ENCODE results near the gene REXO4.
"Not testable (repeated sequence)": the region's sequence is repeated elsewhere in the genome, so short reads cannot be mapped to it uniquely, and the experiment has no call there.

The REXO4 gene

GRCh38 chr9:133451865-133452264, 34.1 kb upstream of the REXO4 start:
- not testable (repeated sequence) for DNase-seq (ENCODE audit: low read depth, low spot score)

- no peak for DNase-seq (ENCODE audit: low read depth, low spot score)
These were observed 31.9 kb upstream of the REXO4 start for GRCh38 chr9:133449760-133450159.

DNA sequence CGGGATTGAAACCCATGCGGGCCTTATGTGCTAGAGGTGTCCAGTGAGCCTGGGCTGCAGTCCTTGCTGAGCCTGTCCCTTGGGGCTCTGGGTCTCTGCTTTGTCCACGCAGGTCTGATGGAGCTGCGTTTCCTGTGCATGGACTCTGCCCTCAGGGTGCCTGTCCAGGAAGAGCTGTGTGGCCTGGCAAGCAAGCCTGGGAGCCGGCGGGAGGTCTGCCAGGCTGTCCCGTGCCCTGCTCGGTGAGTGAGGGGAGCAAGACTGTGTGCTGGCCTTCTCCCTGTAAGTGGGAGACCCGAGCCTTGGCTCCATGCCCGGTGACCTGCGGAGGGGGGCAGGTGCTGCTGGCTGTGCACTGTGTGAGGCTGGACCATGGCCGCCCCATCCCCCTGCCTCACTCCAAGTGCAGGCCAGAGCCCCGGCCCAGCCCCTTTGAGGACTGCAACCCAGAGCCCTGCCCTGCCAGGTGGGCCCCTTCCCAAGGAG, 30.7 kb upstream of the REXO4 start:
- no peak for DNase-seq (ENCODE audit: low read depth, low spot score)

- DNase-seq (ENCODE audit: low read depth, low spot score): no peak
These were observed 27.6 kb upstream of the REXO4 start for GRCh38 chr9:133445293-133445969.

DNA sequence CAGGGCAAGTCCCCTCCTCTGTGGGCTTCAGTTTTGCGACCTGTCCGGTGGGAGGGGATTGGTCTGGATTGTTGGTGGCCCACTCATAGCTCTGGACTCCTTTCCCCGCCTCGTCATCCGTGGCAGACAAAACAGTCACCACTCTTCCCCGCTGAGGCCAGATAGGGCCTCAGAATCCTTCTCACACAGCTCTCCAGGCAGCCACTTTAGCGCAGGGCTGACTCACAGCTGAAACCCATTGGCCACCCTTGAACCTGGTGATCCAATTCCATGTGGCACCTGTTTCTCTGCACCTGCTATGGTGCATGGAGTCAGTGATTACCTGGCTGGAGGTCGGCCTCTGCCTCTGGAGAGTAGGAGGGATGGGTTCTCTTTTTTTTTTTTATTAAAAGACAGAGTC, 26.2 kb upstream of the REXO4 start:
- no peak for DNase-seq (ENCODE audit: low read depth, low spot score)

DNA sequence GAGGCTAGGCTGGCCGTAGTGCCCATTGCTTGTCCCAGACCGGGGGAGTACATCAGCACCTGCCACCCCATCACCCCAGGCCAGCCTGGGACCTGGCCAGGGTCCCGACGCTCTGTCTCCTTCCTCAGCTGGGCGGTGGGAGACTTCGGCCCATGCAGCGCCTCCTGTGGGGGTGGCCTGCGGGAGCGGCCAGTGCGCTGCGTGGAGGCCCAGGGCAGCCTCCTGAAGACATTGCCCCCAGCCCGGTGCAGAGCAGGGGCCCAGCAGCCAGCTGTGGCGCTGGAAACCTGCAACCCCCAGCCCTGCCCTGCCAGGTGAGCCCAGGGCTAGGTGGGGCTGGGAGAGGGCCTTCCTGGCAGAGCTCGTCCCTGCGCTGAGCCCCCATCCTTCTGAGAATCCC, 25.4 kb upstream of the REXO4 start:
- no peak for DNase-seq (ENCODE audit: low read depth, low spot score)

DNA sequence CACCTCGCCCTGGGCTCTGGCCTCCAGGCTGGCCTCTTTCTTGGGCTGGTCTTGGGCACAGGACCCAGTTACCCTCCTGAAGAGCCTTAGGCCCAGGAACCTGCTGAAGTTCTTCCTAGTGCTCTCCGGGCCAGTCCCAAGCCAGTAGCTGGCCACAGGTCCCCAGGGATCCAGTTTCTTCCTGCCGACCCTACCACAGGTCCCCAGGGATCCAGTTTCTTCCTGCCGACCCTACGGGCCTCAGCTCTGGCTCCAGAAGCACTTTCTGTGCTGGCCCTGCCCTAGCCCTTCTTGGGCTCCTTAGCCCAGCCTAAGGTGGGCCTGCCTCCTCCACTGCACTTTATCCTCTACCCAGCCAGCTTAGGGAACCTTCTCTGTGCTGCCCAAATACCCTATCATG, 23.8 kb upstream of the REXO4 start:
- DNase-seq (ENCODE audit: low read depth, low spot score): no peak

DNA sequence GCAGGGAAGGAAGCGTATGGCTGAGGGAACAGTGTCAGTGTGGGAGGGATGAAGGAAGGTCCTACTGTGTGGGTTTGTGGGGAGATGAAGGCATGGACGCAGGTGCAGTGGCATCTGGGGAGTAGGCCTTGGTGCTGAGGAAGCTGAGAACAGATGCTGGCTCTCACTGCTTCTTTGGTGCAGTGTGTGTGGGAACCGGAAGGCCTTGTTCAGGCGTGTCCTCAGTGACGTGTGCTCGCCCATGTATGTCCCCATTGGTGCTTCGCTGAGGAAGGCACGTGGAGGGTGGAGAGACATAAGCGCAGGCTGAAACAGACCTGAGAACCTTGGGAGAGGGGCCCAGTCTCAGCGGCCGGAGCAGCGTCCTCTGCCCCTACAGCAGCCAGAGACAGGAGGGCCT, 23.1 kb upstream of the REXO4 start:
- no peak for DNase-seq (ENCODE audit: low read depth, low spot score)

GRCh38 chr9:133439337-133439736, 21.5 kb upstream of the REXO4 start:
- DNase-seq (ENCODE audit: low read depth, low spot score): no peak

GRCh38 chr9:133437753-133438531, 20.1 kb upstream of the REXO4 start:
- DNase-seq (ENCODE audit: low read depth, low spot score): no peak

GRCh38 chr9:133436681-133437080, 18.9 kb upstream of the REXO4 start:
- no peak for DNase-seq (ENCODE audit: low read depth, low spot score)

GRCh38 chr9:133433351-133433843, 15.6 kb upstream of the REXO4 start:
- DNase-seq (ENCODE audit: low read depth, low spot score): no peak

DNA sequence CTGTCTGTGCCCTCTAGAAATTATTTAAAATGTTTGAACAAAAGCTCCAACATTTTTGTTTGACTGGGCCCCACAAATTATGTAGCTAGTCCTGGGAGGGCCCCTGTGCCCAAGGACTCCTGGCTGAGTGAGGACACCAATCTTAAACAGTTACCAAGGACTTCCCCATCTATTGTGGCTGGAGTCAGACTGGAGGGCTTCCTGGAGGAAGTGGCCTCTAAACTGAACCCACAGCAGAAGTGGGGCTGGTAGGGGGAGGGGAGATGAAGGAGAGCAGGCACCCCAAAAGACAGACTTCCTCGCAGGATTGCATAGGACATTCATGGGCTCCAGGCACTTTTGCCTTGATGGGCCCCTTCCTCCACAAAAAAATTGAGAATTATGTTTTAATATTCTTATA, 12.4 kb upstream of the REXO4 start:
- DNase-seq (ENCODE audit: low read depth, low spot score): no peak

DNA sequence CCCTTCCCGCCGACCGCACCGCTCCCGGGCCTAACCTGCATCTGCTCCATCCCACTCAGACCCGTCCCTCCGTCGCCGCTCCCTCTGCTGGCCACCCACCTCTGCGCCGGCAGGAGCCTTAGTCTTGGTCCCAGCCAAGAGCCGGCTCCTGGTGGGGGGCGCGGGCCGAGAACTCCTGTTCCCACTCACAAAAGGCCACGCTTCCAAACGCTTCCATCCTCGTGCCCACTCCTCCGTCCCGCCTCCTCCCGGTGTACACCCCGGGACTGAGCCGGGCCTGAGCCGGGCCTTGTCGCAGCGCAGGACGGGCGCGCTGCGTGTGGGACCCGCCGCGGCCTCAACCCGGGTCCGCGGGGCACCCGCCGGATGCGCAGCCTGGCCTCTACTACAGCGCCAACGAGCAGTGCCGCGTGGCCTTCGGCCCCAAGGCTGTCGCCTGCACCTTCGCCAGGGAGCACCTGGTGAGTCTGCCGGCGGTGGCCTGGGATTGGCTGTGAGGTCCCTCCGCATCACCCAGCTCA, 11.9 kb upstream of the REXO4 start:
- no peak for DNase-seq (ENCODE audit: low read depth, low spot score)

- DNase-seq (ENCODE audit: low read depth, low spot score): no peak
These were observed 11.4 kb upstream of the REXO4 start for GRCh38 chr9:133429214-133429613.

DNA sequence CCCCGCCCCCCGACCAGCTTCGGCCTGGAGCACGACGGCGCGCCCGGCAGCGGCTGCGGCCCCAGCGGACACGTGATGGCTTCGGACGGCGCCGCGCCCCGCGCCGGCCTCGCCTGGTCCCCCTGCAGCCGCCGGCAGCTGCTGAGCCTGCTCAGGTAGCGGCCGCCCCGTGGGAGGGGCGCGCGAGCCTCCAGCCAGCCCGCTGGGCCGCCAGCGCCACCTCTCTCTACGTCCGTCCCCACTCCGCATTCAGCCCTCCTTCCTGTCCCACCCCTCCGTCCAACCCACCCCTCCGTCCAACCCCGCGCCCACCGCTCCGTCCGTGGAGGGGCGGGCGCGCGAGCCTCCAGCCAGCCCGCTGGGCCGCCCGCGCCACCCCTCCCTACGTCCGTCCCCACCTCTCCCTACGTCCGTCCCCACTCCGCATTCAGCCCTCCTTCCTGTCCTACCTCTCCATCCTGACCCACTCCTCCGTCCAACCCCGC, 10.8 kb upstream of the REXO4 start:
- DNase-seq (ENCODE audit: low read depth, low spot score): no peak

DNA sequence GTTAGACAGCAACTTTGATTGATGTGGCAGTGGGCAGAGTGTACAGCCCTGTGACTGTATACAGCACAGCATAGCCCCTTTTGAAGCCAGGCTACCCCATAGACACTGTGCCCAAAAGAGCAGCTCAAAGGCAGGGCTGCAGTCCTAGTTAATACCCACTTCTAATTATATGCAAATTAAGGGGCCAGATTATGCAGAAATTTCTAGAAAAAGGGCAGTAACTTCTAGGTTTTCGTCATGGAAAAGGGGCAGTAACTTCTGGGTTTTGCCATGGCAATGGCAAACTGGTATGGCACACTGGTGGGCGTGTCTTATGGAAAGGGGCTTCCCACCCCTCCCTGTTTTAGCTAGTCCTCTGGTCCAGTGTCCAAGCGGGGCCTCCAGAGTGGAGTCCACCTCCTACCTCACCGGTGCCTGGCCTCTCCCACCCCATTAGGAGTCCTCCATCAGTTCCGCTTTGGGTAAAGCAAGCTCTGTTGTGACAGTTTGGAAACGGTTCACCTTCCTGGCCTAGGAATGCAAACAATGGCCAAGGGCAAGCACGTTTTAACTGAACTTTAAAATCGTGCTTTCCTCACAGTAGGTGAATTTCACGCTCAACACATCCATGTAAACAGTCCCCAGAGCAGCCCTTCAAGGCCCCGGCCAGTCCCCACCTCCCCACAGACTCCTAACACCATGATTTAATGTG, 10.0 kb upstream of the REXO4 start:
- DNase-seq (ENCODE audit: low read depth, low spot score): no peak

DNA sequence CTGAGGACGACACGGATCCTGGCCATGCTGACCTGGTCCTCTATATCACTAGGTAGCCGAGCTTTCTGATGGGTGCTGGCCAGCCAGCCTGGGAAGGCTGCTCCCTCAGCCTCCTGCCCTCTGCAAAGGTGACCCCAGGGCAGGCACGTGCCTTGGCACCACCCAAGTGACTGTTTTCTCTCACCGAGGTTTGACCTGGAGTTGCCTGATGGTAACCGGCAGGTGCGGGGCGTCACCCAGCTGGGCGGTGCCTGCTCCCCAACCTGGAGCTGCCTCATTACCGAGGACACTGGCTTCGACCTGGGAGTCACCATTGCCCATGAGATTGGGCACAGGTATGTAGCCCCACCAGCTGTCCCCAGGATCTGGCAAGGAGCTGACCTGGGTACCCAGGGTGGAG, 8.2 kb upstream of the REXO4 start:
- no peak for DNase-seq (ENCODE audit: low read depth, low spot score)

- no peak for DNase-seq (ENCODE audit: low read depth, low spot score)
These were observed 7.3 kb upstream of the REXO4 start for GRCh38 chr9:133425049-133425632.

GRCh38 chr9:133424187-133424586, 6.4 kb upstream of the REXO4 start:
- no peak for DNase-seq (ENCODE audit: low read depth, low spot score)

- DNase-seq (ENCODE audit: low read depth, low spot score): no peak
These were observed 5.4 kb upstream of the REXO4 start for GRCh38 chr9:133423216-133423615.

All from activated CD4-positive, CD25-positive, alpha-beta regulatory T cell treated with anti-CD3 and anti-CD28 coated beads, Interleukin-2, amount 50 U/mL, for 16 hours (primary cell).